VCaP (cell line): Measurements from ENCODE around the gene MUL1.

Source experiments
- H3K27ac ChIP-seq: fragments of 450-650 bp; 2 replicates; pipeline ENCODE4 v1.5.1; 2017
- TF ChIP-seq, protein P1 (sequence below): fragments of 450-650 bp; conservative IDR thresholded peaks from 2 replicates; pipeline ENCODE4 v1.5.1; 2017; ENCODE audit warnings: mild to moderate bottlenecking, moderate library complexity

MUL1 gene

DNA sequence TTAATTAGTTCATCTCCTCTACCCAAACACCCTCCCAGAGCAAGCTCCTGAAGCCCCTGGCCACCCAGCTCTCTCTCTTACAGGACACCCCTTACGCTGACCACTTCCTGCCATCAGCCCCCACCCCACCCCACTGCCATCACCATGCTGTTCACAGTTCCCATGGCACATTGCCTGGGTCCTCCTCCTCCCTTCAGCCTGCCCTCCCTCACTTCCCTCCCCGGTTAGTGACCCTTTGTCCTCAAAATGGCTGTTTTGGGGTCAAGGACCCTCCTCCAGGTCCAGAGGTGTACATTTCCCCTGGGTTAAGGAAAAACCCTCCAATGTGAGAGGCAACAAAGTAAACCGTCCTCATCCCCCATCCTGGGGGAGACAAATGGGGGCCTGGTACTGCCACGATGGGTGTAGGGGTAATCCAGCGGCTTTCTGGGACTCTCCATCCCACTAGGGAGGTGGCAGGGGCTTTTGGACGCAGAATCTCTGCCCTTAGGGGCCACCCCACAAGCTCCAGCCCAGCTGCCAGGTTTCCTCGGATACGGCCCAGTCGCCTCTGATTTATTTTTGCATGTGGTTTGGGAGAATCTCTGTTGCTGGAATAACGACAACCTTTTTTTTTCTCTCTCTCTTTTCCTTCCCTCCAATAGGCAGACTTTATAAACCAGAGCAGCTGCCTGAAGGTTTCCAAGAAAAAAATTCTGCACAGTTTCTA lies 30.4 kb downstream of the MUL1 start:
- peak overlapping the region; percentile 78 for H3K27ac ChIP-seq
- TF ChIP-seq, protein P1, sequence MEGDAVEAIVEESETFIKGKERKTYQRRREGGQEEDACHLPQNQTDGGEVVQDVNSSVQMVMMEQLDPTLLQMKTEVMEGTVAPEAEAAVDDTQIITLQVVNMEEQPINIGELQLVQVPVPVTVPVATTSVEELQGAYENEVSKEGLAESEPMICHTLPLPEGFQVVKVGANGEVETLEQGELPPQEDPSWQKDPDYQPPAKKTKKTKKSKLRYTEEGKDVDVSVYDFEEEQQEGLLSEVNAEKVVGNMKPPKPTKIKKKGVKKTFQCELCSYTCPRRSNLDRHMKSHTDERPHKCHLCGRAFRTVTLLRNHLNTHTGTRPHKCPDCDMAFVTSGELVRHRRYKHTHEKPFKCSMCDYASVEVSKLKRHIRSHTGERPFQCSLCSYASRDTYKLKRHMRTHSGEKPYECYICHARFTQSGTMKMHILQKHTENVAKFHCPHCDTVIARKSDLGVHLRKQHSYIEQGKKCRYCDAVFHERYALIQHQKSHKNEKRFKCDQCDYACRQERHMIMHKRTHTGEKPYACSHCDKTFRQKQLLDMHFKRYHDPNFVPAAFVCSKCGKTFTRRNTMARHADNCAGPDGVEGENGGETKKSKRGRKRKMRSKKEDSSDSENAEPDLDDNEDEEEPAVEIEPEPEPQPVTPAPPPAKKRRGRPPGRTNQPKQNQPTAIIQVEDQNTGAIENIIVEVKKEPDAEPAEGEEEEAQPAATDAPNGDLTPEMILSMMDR: no peak

DNA sequence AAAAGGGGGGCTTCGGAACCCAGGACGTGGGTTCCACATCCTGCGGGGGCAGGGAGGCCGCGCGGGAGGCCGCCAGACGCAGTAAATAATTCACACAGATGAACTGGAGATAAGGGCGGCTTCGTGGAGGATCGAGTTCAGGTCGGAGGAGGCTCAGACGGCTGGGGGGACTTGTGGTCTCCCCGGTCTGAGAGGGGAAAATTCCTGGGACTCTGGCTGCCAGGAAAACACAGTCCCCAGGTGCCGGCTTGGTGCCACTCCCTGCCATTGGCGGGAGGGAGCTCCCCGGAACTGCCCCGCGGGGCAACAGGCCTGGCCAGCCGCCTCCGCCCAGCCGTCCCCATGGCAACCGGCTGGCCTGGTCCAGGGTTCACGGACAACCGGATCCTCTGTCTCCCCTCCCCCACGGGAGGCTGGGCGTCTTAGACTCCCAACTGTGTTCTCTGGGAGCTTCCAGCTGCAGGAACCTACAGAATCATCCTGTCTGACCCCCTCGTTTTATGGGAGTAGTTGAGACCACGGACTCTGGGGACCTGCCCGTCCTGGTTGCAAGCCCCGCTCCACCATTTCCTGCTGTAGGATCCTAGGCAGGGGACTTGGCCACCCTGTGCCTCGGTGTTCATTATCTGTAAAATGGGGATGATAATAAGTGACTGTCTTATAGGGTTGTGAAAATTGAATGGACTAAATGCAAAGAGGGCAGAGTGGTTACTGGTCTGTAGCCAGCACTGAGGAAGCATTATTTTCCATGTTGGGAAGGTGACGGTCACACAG lies 31.5 kb downstream of the MUL1 start:
- H3K27ac ChIP-seq: peak overlapping the region; percentile 78
- TF ChIP-seq, protein P1: no peak

DNA sequence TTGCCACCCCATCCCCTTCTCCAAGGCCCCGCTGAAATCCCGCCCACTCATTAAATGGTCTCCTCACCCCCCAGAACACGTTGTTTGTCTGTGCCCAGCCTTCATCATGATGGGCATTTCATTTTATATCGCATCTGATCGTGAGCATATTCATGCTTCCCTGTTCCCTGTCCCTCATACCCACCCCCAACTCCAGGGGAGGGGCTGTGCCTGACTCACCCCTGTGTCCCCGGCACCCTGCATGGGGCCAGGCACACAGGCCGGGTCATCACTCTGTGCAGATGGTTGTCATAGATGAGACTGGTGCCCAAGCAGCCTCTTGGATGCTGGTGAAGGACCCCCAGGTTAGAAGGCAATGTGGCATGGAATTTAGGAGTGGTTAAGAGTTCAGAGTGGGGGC lies 33.0 kb downstream of the MUL1 start:
- TF ChIP-seq, protein P1: no peak
- H3K27ac ChIP-seq: no peak overlapping the region; the same call in 1 of the 2 replicates

DNA sequence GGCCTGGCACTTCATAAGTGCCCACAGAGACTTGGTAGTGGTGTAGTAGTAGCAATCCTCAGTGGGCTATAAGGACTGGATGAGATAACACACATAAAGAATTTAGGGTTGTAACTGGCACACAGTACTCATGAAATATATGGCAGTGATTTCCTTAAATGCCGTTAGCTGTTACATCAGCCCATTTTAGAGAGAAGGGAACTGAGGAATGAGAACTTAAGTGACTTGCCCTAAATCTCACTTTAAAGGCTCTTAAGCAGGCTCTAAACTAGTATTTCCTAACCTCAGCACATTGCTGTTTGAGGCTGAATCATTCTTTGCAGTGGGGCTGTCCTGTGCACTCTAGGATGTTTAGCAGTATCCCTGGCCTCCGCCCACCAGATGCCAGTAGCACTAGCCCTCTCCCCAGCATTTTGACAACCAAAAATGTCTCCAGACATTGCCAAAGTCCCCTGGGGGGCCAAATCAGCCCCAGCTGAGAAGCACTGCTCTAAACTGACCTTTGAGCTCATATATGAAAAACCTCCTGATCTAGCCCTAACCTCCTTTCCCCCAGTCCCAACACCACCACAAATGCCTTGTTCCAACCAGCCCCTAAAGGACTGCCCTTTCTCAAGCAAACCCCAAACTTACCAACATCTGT lies 33.5 kb downstream of the MUL1 start:
- TF ChIP-seq, protein P1: no peak
- H3K27ac ChIP-seq: no peak overlapping the region; the same call in 1 of the 2 replicates

DNA sequence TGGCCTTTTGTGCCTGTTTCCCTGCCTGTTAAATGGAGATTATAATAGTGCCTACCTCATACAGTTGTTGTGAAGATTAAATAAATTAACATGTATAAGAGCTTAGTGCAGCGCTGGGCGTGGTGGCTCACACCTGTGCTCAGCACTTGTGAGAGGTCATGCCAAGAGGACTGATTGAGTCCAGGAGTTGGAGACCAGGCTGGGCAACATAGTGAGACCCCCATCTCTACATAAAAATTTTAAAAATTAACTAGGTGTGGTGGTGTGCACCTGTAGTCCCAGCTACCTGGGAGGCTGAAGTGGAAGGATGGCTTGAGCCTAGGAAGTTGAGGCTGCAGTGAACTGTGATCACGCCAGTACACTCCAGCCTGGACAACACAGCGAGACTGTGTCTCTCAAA lies 34.1 kb downstream of the MUL1 start:
- no peak overlapping the region for H3K27ac ChIP-seq
- TF ChIP-seq, protein P1: no peak

DNA sequence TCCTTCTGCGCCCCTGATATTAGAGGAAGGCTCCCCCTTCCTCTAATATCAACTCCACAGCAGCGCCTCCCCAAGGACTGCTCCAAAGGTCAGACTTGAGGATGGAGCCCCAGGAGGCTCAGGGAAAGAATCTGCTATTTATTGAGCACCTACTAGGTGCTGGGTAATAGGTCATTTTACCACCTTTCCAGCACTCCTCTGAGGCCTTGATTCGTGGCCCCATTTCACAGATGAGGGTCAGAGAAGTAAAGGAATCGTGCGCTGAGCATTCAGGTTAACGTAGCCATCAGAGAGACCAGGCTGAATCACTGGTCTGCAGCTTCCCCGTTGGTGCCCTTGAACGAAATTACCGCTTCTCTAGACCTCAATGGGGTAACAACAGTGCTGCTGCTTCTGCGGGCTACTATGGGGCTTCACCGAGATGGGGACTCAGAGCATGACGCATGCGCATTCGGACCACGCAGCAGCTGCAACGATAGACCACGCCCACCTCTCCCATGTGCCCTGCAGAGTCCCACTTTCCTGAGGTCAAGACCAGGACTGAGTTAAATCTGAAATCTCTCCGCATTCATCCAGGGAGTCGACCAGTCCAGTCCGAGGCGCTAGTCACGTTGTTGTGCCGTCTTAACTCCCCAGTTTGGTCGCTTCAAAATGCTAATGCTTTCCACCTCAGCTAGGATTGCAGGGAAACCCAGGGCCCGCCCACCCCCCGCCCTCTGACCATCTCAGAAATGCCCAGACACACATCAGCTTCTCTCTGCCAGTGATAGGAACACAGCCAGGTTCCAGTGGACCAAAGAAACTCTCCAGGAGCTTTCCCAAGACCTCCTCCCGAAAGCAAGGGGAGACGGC lies 34.9 kb downstream of the MUL1 start:
- no peak overlapping the region for H3K27ac ChIP-seq
- TF ChIP-seq, protein P1: no peak
